COR-L47 (cell line): ENCODE results near the gene MLXIPL.
A peak's percentile ranks its signal among the peaks of the same experiment; 100 is the strongest.
"Not testable (repeated sequence)": the region's sequence is repeated elsewhere in the genome, so short reads cannot be mapped to it uniquely, and the experiment has no call there.

Source experiments
- DNase-seq: peaks from one replicate; lab custom pipeline; 2025; lab: John Stamatoyannopoulos, UW

MLXIPL gene

DNA sequence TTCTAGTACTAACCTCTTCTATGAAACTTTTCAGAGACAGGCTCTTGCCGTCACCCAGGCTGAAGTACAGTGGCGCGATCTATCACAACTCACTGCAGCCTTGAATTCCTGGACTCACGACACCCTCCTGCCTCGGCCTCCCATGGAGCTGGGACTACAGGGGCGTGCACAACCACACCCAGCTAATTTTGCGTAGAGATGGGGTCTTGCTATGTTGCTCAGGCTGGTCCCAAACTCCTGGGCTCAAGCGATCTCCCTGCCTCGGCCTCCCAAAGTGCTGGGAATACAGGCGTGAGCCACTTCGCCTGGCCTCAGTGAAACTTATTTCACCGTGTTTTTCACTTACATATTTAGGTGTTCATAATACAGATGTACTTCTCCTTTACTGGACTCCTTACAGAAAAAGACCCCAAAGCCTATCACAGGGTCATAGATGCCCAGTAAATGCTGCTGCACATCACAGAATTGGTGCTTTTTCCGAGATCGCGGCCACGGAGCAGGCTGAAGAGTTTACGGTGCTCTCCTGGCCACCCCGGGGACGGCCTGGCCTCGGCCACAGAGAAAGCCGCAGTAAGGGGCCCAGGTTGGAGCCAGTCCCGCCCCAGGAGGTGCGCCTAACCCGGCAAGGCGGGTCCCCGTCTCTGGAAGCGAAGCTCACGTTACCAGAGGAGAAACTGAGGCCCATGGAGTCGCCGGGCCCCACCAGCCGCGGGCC, 46.5 kb downstream of the MLXIPL start:
- DNase-seq = no peak

DNA sequence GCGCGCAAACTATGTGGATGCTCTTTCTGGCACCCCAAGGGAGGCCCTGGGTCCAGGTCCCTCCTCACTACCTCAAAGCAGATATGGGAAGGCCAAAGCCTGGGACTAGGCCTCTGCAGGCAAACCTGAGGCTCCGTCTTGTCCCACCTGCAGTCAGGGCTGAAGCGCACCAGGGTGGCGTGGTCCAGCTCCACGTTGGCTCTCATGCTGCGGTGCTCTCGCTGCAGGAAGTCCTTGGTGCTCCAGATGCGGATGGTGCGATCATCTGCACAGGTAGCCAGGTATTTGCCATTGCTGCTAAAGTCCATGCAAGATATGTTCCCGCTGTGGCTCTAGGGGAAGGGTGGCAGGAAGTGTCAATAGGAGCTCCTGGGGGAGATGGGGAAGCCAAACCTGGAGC, 50.5 kb downstream of the MLXIPL start:
- DNase-seq = no peak

DNA sequence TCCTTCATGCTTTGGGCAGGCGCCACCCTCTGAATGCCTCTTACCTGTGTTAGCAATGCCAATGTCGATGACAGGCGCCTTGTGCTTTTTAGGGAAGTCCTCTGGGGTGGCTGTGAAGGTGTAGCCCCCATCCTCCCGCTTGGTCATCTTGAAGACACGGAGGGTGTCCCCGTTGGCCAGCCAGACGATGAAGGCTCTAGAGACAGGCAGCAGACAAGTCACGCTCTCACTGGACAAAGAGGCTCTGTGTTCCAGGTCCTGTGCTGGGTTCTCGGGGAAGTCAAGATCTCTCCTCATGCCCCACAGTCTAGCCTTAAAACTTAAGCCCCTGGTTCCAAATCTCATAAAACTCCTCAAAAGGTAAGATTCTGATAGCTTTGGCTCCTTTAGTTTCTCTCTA, 51.0 kb downstream of the MLXIPL start:
- no peak for DNase-seq

DNA sequence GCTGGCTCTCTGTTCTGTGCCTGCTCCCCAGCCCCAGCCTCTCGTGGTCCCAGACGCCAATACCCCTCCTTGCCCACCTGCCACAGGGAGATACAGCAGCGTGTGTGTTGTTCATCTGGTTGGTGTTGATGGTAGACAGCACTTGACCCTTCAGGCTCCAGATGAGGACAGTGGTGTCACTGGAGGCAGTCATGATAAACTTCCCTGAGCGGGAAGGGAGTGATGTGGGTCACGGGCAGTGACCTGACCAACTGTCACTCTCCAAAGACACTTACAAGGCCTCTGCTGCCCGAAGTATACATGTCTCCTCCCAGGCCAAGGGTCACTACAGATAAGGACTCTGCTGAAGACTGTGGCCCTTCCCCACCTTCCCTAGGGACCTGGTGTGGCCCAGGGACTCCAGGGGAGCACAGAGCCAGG, 51.5 kb downstream of the MLXIPL start:
- DNase-seq = no peak

DNA sequence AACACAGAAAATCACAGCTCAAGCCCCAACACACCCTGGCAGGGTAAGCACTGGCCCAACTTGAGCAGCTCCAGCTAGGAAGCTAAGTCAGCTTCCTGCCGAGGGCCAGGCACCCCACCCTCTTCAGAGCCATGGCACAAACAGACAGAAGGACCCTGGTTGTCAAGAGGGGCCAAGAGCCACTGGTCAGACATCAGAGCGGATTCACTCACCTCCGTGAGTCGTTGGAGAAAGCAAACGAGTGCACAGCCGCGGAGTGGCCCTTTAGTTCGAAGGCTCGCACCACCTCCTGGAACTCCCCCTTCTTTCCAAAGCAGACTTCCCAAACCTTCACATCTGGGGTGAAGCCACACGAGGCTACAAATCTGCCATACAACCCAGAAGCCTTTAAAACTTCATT, 53.3 kb downstream of the MLXIPL start:
- no peak for DNase-seq

DNA sequence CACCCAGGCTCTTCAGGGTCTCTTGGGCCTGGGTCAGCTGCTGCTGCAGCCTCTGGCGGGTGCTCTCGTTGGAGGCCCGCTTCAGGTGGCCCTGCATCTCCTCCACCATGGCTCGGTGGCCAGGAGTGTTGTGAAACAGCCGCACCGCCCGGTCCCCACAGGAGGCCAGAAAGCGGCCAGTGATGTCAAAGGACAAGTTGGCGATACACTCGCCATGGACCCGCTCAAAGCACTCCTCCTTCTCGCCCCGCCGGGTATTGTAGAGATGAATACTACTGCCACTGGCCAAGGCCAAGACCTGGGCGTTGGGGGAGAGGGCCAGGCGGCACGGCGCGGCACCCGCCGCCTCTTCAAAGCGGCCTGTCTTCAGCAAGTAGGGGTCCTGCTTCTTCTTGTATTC, 53.8 kb downstream of the MLXIPL start:
- DNase-seq = no peak

DNA sequence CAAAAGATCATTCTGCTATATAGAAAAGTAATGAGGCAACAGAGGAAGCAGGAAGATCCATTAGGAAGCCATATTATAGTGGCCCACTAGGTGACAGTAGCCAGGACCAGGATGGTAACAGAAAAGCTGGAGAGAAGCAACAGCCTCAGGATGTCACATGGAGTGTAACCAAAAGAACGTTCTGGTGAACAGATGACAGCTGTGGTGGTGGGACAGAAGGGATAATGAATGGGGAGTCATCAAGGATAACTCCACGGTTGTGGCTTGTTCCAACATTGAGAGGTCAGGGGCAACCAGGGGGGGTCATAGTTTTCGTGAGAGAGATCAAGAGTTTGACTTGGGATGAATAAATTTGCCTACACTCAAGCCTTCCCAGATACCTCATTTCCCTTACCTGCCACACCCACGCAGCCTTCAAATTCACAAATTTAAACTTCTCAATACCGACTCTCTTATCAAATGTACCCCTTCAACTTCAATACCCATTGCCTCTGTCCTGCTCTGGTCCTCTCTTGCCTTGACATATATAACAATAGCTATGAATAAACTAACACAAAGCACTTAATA, 55.2 kb downstream of the MLXIPL start:
- DNase-seq = no peak

DNA sequence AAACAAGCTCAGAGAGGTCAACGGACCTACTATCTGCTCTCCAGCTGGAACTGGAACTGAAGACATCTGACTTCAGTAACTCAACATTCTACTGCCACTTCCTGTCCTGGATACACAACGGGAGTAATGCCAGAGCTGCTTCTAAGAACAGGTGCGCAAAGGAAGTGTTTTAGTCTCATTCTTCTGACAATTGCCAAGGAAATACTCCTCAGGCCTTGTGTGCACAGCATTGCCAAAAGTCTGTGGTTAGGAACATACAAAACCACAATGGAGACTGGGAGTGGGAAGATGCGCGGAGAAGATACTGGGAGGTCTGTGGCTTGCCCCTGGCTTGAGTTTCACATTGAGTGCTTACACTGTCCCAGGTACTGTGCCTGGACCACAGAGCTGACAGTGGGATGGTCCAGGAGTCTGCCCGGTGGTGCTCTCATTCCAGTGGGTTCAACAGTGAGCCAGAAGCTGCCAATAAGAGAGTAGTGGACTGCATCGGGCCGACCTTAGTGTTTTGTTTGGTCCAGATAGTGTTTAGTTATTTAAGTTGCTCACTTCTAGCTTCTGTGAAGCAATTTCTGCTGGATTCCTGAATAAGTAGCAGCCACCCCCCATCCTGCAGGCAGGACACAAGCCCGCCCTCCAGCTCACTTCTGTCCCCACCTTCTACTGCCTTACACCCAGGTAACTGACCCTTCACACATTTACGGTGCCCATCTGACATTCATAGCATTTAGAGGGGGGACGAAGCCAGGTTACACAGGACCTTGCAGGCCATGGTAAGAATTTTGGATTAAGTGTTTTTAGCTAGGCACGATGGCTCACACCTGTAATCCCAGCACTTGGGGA, 56.3 kb downstream of the MLXIPL start:
- DNase-seq = no peak

DNA sequence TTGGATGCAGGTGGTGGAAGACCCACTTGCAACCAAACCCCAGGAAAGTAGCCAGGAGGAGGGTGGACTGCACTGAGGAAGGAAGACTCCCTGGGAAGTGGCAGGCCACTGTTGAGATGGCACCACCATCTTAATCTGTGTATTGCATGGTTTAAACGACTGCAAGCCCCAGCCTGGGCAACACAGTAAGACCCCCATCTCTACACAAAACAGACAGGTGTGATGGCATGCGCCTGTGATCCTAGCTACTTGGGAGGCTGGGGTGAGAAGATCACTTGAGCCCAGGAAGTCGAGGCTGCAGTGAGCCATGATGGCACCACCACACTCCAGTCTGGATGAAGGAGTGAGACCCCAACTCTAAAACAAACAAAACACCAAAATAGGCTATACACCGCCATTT, 57.2 kb downstream of the MLXIPL start:
- no peak for DNase-seq

DNA sequence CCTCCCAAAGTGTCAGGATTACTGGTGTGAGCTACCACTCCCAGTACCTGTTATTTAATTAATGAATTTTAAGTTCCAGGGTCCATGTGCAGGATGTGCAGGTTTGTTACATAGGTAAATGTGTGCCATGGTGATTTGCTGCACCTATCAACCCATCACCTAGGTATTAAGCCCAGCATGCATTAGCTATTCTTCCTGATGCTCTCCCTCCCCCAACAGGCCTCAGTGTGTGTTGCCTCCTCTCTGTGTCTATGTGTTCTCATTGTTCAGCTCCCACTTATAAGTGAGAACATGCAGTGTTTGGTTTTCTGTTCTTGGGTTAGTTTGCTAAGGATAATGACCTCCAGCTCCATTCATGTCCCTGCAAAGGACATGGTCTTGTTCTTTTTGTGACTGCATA, 57.9 kb downstream of the MLXIPL start:
- not testable (repeated sequence) for DNase-seq

DNA sequence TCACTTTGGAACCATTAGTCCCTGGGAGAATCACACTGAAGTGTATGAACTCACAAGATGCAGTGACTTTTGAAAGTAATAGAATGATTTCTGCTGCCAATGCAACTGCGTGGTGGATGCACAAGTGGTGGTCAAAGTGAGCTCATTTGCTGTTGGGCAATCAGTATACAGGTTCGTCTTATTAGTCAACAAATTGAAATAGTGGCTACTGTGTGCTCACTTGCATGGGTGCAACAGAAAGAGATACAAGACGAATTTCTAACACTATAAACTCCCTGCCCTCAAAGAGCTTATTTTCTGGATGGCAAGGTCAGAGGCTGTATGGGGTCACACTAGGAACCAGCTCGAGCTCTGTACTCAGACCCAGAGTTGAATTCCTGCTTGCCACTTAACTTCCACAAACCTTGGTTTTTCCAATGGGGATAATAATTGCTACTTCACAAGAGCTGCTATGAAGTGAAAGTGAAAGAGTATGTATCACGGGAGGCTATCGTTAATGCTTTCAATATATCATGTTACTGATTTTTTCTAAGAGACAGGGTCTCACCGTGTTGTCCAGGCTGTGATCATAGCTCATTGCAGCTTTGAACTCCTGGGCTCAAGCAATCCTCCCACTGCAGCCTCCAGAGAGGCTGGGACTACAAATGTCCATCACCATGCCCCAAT, 58.5 kb downstream of the MLXIPL start:
- no peak for DNase-seq

DNA sequence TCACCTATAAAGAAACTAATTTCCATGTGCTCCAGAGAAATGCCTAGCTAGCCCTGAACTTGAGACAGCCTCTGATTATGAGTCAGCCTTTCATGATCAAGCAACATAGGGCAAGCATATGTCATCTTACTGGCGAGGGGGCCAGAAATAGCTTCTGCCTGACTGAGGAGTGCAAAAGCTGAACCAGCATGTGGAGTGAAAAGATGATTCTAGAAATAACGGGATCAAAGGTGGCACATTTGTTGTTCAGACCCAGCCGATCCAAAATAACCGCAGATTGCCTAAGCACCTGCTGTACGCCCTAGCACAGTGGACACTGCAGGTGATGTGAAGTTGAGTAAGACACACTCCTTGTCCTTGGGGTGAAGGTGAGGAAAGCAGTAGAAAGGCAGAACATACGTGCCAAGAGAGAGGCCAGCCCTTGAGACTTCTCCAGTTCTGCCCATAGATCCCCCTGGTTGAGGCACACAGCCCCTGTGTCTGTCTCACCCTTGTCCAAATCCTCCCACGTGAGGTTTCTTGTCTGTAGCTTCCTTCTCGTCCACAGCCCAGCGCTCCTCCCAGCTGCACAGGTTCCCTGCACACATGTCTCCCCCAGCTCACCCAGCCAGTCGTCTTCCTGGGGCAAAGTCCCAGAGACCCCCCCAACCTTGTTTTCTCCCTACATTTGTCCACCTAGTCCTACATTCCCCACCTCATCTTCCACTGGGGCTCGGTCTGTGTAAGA, 64.0 kb downstream of the MLXIPL start:
- DNase-seq = no peak

DNA sequence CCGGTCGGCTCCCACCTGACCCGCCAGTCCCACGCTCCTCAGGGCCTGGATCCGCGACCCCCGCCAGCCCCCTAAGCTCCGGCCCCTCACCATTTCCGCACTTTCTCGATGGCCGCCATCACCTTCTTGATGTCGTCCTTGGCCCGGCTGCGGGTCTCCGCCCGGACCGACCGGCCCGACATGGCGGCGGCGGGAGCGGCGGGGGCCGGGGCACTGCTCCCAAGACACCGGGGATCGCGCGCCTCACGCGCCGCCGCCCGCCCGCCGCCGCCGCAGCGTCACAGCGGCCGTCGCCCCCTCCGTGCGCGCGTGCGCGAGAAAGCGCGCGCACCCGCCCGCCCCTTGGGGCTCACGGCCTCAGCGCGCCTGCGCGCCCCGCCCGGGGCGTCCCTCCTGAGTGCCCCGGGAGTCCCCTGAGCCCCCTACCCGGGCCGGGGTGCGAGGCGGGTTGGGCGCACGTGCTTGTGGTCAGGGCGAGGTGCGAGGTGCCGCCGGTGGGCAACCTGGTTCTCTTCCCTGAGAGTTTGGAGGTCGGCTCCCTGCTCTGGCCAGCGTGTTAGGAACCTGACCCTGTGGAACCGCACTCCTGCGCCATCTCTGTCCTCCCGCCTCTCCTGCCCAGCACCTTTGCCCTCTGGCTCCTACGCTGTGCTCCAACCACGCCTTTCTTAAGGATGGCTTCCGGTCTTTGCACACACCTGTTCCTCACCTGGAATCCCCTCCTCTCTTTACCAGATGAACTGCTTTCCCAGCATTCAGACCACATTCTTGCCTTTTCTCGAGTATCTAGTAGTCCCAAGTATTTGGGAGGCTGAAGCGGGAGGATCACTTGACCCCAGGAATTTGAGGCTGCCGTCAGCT, 66.7 kb downstream of the MLXIPL start, which contains the start of gene BCL7B:
TSS of gene BCL7B (minus strand) at position 294 of the 861 bp plus-strand sequence. CDS start at position 182, 112 bp downstream.
- DNase-seq = peak; percentile 61

DNA sequence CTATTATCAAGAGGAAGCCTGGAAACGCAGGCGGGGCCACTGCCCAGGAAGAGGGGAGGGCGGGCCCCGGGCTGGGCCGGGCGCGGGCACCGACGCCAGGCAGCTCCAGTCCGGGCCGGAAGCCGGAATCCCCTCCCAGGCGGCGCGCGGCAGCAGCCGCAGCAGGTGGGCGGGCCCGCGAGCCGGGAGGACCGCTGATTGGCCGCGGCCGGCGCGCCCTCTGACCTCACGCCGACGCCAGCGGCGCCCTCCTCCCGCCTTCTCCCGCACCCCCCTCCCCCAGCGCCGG, 67.3 kb downstream of the MLXIPL start:
- peak; percentile 90 for DNase-seq

DNA sequence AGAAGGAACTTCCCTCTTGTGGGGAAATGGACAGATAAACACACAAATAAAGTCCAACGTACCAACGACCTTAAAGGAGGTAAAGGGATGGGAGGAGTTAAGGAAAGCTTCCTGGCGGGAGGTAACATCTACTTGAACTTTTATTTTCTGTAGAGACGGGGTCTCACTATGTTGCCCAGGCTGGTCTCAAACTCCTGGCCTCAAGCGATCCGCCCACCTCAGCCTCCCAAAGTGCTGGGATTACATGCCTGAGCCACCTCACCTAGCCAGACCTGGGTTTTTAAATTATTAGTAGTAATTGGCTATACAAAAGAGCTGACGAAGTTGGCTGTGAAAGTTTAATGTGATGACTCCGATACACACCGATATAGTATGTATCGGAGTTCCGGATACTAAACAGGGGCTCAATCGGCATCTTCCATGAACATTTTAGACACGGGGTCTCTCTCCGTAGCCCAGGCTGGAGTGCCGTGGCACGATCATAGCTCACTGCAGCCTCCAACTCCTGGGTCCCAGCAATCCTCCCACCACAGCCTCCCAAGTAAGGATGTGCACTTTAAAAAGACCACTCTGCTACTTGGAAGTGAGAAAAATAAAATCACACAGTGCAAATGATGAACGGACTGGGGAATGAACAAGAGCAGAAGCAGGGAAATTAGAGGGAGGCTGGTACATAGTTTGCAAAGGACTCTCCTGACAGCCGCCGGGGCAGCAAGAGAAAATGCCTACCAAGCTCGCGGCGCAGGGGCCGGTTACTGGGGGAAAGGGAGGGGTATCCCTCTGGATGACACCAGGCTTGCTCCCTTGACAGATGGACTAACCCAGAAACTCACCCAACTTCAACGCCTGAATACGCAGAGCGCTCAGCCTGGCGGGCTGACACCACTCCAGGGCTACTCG, 67.9 kb downstream of the MLXIPL start:
- no peak for DNase-seq

DNA sequence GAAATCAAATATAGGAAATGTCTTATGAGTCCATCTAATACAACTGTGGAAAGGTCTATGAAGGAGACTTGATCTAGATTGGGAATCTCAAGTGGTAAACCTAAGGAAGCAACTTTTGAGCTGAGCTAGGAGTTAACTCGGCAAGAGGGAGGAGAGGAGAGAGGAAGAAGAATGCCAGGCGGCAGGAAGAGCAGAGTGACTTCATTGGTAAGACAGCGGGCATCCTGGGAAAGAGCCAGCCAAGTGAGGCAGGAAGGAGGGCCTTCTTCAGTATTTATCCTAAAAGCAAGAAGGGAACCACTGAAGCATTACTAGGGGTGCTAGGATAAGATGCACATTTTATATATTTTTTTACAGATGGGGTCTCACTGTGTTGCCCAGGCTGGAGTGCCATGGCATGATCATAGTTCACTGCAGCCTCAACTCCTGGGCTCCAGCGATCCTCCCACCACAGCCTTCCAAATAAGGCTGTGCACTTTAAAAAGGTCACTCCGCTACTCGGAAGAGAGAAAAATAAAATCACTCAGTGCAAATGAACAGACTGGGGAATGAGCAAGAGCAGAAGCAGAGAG, 68.8 kb downstream of the MLXIPL start:
- DNase-seq = no peak

DNA sequence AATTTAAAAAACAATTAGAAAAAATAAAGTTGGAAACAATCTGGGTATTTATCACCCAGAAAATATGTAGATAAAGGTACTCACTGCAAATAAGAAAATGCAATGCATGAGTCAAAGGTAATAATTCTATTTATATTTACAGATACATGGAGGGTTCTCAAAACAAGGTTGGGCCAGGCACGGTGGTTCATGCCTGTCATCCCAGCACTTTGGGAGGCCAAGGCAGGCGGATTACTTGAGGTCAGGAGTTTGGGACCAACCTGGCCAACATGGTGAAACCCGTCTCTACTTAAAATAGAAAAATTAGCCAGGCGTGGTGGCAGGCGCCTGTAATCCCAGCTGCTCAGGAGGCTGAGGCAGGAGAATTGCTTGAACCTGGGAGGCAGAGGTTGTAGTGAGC, 74.2 kb downstream of the MLXIPL start:
- DNase-seq = not testable (repeated sequence)

DNA sequence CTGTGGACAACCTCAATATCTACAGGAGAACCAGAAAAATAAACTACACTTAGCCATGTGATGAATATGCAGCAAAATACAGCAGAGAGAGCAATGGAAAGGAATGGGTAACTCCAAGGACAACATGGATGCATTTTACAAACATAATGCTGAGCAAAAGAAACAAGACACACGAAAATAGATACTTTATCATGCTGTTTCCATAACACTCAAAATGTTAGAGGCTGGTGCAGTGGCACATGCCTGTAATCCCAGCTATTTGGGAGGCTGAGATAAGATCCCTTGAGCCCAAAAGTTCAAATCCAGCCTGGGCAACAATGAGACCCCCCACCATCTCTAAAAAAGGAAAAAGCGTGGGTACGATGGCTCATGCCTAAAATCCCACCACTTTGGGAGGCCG, 75.1 kb downstream of the MLXIPL start:
- no peak for DNase-seq

DNA sequence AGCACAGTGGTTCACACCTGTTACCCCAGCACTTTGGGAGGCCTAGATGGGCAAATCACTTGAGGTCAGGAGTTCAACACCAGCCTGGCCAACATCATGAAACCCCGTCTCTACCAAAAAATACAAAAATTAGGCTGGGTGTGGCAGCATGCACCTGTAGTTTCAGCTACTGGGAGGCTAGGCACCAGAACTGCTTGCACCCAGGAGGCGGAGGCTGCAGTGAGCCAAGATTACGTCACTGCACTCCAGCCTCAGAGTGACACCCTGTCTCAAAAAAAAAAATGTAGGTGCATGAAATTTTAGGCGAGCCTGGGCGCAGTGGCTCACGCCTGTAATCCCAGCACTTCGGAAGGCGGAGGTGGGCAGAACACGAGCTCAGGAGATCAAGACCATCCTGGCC, 76.5 kb downstream of the MLXIPL start:
- no peak for DNase-seq

DNA sequence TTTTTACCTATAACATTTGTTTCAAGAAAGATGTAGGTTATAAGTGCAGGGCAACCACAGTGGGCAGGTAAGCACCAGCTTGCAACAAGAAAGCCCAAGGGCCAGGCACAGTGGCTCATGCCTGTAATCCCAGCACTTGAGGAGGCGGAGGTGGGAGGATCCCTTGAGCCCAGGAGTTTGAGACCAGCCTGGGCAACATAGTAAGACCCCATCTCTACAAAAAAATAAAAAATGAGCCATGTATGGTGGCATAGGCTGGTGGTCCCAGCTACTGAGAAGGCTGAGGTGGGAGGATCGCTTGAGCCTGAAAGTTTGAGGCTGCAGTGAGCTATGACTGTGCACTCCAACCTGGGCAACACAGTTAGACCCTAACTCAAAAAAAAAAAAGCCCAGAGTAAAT, 79.6 kb downstream of the MLXIPL start:
- no peak for DNase-seq
